Panc1 (cell line): Measurements from ENCODE around the gene RNF125. TPM values are rescaled to one million over a fixed set of nuclear protein-coding genes. Genes with fewer than 3 reads are reported as not detected.

ENCODE experiments used
- ATAC-seq: fragments of 200-7000 bp; cut with Tn5 transposase; 2 replicates; pipeline ENCODE4 v1.9.1; 2020; ENCODE audit warnings: mild to moderate bottlenecking, moderate library complexity
- BruUV-seq: library from RNA; stranded (reverse); fragments of 400-500 nt; replicated peaks from 2 replicates; lab custom pipeline; 2021; lab: Mats Ljungman, UMichigan
- CTCF ChIA-PET: fragments of 300-600 bp; sonication (Branson Sonifier 250); formaldehyde crosslinking; loops from one replicate; lab custom pipeline; 2022; ENCODE audit warnings: antibody characterized with exemption; lab: Charles Lee
- POLR2A ChIA-PET: fragments of 300-600 bp; sonication (Branson Sonifier 250); formaldehyde crosslinking; loops from one replicate; lab custom pipeline; 2022; ENCODE audit warnings: antibody characterized with exemption; lab: Charles Lee
- DNase-seq: peaks from one replicate; pipeline ENCODE4 v3.0.0-alpha.2; 2010; ENCODE audit warnings: low read depth, low spot score
- H3K27ac ChIP-seq: 2 replicates; pipeline ENCODE4 v1.5.1; 2011; ENCODE audit warnings: mild to moderate bottlenecking, low read length, inconsistent platforms
- H3K27me3 ChIP-seq: fragments of 200-500 bp; sonication (Bioruptor generic); 2 replicates; pipeline ENCODE4 v1.6.0; 2014; ENCODE audit warnings: low read length, inconsistent platforms; ENCODE audit not compliant: control insufficient read depth, insufficient read depth
- H3K36me3 ChIP-seq: fragments of 200-500 bp; sonication (Bioruptor generic); 2 replicates; pipeline ENCODE4 v1.5.1; 2014; ENCODE audit warnings: inconsistent platforms, mild to moderate bottlenecking, low read length, moderate library complexity; ENCODE audit not compliant: control insufficient read depth, insufficient read depth
- H3K4me1 ChIP-seq: 2 replicates; pipeline ENCODE4 v1.5.1; 2011; ENCODE audit warnings: inconsistent platforms, mild to moderate bottlenecking, low read length, moderate library complexity; ENCODE audit not compliant: control insufficient read depth, insufficient read depth
- H3K4me3 ChIP-seq, 2 experiments: 2 replicates each; pipeline ENCODE4 v1.5.1; 2011 to 2012; ENCODE audit warnings: low read depth in 2 of 2, low read length in 2 of 2, mild to moderate bottlenecking in 2 of 2, inconsistent platforms in 1 of 2, moderate library complexity in 1 of 2
- H3K9me3 ChIP-seq: fragments of 200-500 bp; sonication (Bioruptor generic); 2 replicates; pipeline ENCODE4 v1.5.1; 2014; ENCODE audit warnings: low read depth, mild to moderate bottlenecking, inconsistent platforms, low read length, moderate library complexity; ENCODE audit not compliant: control insufficient read depth, insufficient read depth
- CTCF ChIP-seq: fragments of 450-650 bp; IDR thresholded peaks from 2 replicates; pipeline ENCODE4 v1.5.1; 2017; ENCODE audit warnings: mild to moderate bottlenecking
- POLR2AphosphoS5 ChIP-seq: IDR thresholded peaks from 2 replicates; pipeline ENCODE4 v1.6.1; 2012; ENCODE audit warnings: mild to moderate bottlenecking, low read depth, low read length, moderate library complexity
- SIN3A ChIP-seq: IDR thresholded peaks from 2 replicates; pipeline ENCODE4 v1.6.1; 2012; ENCODE audit warnings: low read depth, mild to moderate bottlenecking, low read length, moderate library complexity, borderline replicate concordance; ENCODE audit not compliant: insufficient read depth
- TCF7L2 ChIP-seq: IDR thresholded peaks from 2 replicates; pipeline ENCODE4 v1.6.1; 2011; ENCODE audit warnings: mild to moderate bottlenecking, low read depth, low read length, inconsistent platforms
- in situ Hi-C: cut with HindIII; loops from 2 replicates; pipeline ENCODE4 v1.10.0; 2016; ENCODE audit warnings: low sequenced_read_pairs, low pct_unique_long_range_greater_than_20kb
- intact Hi-C: fragments of 100-400 bp; cut with micrococcal nuclease; formaldehyde crosslinking; loops from one replicate; pipeline ENCODE4 v1.10.0; 2022; ENCODE audit not compliant: unreplicated experiment
- total RNA-seq: library from RNA; stranded (reverse); gene quantifications from one replicate; pipeline ENCODE4 v1.2.1, GENCODE V29; 2021; ENCODE audit not compliant: unreplicated experiment
- TF ChIP-seq, protein P1 (sequence below), 2 experiments: IDR thresholded peaks; 2 replicates each; pipeline ENCODE4 v1.6.1; 2011 to 2012; ENCODE audit warnings: low read depth in 2 of 2, control low read depth in 1 of 2, low read length in 1 of 2, mild to moderate bottlenecking in 1 of 2, moderate library complexity in 1 of 2; ENCODE audit not compliant: insufficient read depth in 1 of 2

The RNF125 gene
- total RNA-seq, 1 experiment from 2014 or later, result 0.57 TPM

DNA sequence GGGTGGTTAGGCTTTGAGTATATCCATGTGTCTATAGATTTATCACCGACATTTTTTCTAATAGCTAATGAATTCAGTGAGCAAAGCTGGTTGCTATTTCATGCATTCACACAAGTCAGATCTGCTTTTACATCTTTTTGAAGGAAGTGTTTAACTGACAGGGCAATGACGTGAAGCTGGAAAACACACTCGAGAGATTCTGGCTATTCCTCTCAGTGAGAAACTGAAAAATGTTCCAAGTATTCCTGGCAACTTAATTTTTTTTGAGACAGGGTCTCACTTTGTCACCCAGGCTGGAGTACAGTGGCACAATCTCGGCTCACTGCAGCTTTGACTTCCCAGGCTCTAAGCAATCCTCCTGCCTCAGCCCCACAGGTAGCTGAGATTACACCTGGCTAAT lies 94.2 kb downstream of the RNF125 start:
- Histone ChIP-seq H3K36me3 (peaks cover 6% of the 10 kb centered on the region), H3K27me3 (no peaks in the 10 kb centered on the region), H3K4me1 (no peaks in the 10 kb centered on the region), H3K9me3 (no peaks in the 10 kb centered on the region), H3K4me3 (no peak overlapping the region), H3K27ac (no peak overlapping the region)
- DNase-seq, result no peak
- ATAC-seq, result no peak
- BruUV-seq, result no TSS peak
- ChIA-PET CTCF (no interaction called here), POLR2A (no interaction called here)
- in situ Hi-C loops (no loop called here), intact Hi-C loops (no loop called here)
- TF ChIP-seq SIN3A (no peak), CTCF (no peak), POLR2AphosphoS5 (no peak), TCF7L2 (no peak)
- TF ChIP-seq, protein P1, sequence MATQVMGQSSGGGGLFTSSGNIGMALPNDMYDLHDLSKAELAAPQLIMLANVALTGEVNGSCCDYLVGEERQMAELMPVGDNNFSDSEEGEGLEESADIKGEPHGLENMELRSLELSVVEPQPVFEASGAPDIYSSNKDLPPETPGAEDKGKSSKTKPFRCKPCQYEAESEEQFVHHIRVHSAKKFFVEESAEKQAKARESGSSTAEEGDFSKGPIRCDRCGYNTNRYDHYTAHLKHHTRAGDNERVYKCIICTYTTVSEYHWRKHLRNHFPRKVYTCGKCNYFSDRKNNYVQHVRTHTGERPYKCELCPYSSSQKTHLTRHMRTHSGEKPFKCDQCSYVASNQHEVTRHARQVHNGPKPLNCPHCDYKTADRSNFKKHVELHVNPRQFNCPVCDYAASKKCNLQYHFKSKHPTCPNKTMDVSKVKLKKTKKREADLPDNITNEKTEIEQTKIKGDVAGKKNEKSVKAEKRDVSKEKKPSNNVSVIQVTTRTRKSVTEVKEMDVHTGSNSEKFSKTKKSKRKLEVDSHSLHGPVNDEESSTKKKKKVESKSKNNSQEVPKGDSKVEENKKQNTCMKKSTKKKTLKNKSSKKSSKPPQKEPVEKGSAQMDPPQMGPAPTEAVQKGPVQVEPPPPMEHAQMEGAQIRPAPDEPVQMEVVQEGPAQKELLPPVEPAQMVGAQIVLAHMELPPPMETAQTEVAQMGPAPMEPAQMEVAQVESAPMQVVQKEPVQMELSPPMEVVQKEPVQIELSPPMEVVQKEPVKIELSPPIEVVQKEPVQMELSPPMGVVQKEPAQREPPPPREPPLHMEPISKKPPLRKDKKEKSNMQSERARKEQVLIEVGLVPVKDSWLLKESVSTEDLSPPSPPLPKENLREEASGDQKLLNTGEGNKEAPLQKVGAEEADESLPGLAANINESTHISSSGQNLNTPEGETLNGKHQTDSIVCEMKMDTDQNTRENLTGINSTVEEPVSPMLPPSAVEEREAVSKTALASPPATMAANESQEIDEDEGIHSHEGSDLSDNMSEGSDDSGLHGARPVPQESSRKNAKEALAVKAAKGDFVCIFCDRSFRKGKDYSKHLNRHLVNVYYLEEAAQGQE (IDR thresholded peaks at IDR 0.05; ENCODE audit: insufficient read depth in 1 of 2, low read depth in 2 of 2, low read length in 1 of 2), result no peak

GRCh38 chr18:32114293-32114942 lies 95.8 kb downstream of the RNF125 start:
- intact Hi-C loops, result no loop called here
- ChIA-PET CTCF (no interaction called here), POLR2A (no interaction called here)
- H3K36me3 ChIP-seq, result peaks cover 6% of the 10 kb centered on the region
- ATAC-seq (no peak), DNase-seq (no peak)
- no peaks in the 10 kb centered on the region for H3K4me1 ChIP-seq
- no peaks in the 10 kb centered on the region for H3K9me3 ChIP-seq
- no peak overlapping the region for H3K27ac ChIP-seq
- H3K27me3 ChIP-seq, result no peaks in the 10 kb centered on the region
- in situ Hi-C loops, result no loop called here
- no TSS peak for BruUV-seq
- no peak for TF ChIP-seq SIN3A
- H3K4me3 ChIP-seq, result no peak overlapping the region

- DNase-seq (no peak), ATAC-seq (no peak)
- TF ChIP-seq SIN3A (no peak), CTCF (no peak), POLR2AphosphoS5 (no peak), TCF7L2 (no peak)
- TF ChIP-seq, protein P1 (IDR thresholded peaks at IDR 0.05; ENCODE audit: insufficient read depth in 1 of 2, low read depth in 2 of 2, low read length in 1 of 2), result no peak
- Histone ChIP-seq H3K4me3 (no peak overlapping the region), H3K4me1 (no peaks in the 10 kb centered on the region), H3K36me3 (peaks cover 16% of the 10 kb centered on the region), H3K27ac (no peak overlapping the region), H3K9me3 (no peaks in the 10 kb centered on the region), H3K27me3 (no peaks in the 10 kb centered on the region)
- ChIA-PET CTCF (no interaction called here), POLR2A (no interaction called here)
- in situ Hi-C loops (no loop called here), intact Hi-C loops (no loop called here)
- no TSS peak for BruUV-seq
Observed at GRCh38 chr18:32122039-32122438, 103.4 kb downstream of the RNF125 start.
